Testis (tissue), 3 donors: ENCODE measurements around the gene MEPCE. TPM values are rescaled to one million over a fixed set of nuclear protein-coding genes. Genes with fewer than 3 reads are reported as not detected.

ENCODE experiments used
- DNase-seq: peaks from one replicate; pipeline ENCODE4 v3.0.0-alpha.2; 2019
- H3K27ac ChIP-seq, 2 donors: fragments of 200-600 bp; sonication (generic); one replicate each; pipeline ENCODE4 v1.5.1; 2019
- H3K27me3 ChIP-seq: fragments of 200-600 bp; sonication (generic); one replicate; pipeline ENCODE4 v1.5.1; 2019
- H3K36me3 ChIP-seq: fragments of 200-600 bp; sonication (generic); one replicate; pipeline ENCODE4 v1.5.1; 2017; ENCODE audit warnings: low read depth; ENCODE audit errors: missing control alignments
- H3K4me1 ChIP-seq: fragments of 200-600 bp; sonication (generic); one replicate; pipeline ENCODE4 v1.5.1; 2019
- H3K4me3 ChIP-seq, 2 donors: fragments of 200-600 bp; sonication (generic); one replicate each; pipeline ENCODE4 v1.5.1; 2017 to 2019
- H3K9me3 ChIP-seq: fragments of 200-600 bp; sonication (generic); one replicate; pipeline ENCODE4 v1.5.1; 2017
- CTCF ChIP-seq, 3 experiments: fragments of 450-650 bp in 2 of 3; fragments of 200-600 bp in 1 of 3; sonication (generic) in 1 of 3; IDR thresholded peaks; one replicate each; pipeline ENCODE4 v1.5.1; 2016 to 2019; ENCODE audit warnings: antibody characterized with exemption in 3 of 3, mild to moderate bottlenecking in 2 of 3, moderate library complexity in 1 of 3
- POLR2A ChIP-seq: fragments of 450-650 bp; IDR thresholded peaks from one replicate; pipeline ENCODE4 v1.6.1; 2017; ENCODE audit warnings: antibody characterized with exemption, mild to moderate bottlenecking, moderate library complexity
- WGBS, 2 donors: methylation state at CpG; one replicate each; pipeline ENCODE4 v1.1.5; 2018; 5-methylcytosine and 5-hydroxymethylcytosine counted together
- intact Hi-C: fragments of 100-400 bp; cut with DNase I; formaldehyde crosslinking; loops from one replicate; pipeline ENCODE4 v1.15.1; 2023; ENCODE audit warnings: low total_unique reads
- polyA plus RNA-seq: library from polyadenylated mRNA; stranded (reverse); fragments of 350-450 nt; fragmentation: Illumina TruSeq; extraction: RNeasy Lipid Tissue Mini Kit (QIAGEN cat#74804); gene quantifications from one replicate; pipeline ENCODE4 v1.2.3, GENCODE V29; 2014; ENCODE audit warnings: low read depth, low replicate concordance; ENCODE audit not compliant: insufficient read depth
- total RNA-seq, 2 donors: library from RNA; depleted of rRNA; stranded (reverse); fragments of >200 nt; gene quantifications; one replicate each; pipeline ENCODE4 v1.2.3, GENCODE V29; 2016

The MEPCE gene
- total and polyA plus RNA-seq, 3 donors from 2014 or later: 74.6 to 182 (median 89.3) TPM

GRCh38 chr7:100390286-100391009, 39.2 kb upstream of the MEPCE start:
- Histone ChIP-seq H3K27ac (no peak overlapping the region), H3K27me3 (no peaks in the 10 kb centered on the region), H3K4me3 (no peak overlapping the region), H3K36me3 (no peaks in the 10 kb centered on the region), H3K9me3 (no peaks in the 10 kb centered on the region), H3K4me1 (peaks cover 17% of the 10 kb centered on the region)
- DNase-seq: no peak
- WGBS, 2 donors: 59 to 78% methylated on average over 3 of the region's 3 CpGs
- intact Hi-C loops: no loop called here
- TF ChIP-seq CTCF (IDR thresholded peaks at IDR 0.05): no peak
- no peak for TF ChIP-seq POLR2A

DNA sequence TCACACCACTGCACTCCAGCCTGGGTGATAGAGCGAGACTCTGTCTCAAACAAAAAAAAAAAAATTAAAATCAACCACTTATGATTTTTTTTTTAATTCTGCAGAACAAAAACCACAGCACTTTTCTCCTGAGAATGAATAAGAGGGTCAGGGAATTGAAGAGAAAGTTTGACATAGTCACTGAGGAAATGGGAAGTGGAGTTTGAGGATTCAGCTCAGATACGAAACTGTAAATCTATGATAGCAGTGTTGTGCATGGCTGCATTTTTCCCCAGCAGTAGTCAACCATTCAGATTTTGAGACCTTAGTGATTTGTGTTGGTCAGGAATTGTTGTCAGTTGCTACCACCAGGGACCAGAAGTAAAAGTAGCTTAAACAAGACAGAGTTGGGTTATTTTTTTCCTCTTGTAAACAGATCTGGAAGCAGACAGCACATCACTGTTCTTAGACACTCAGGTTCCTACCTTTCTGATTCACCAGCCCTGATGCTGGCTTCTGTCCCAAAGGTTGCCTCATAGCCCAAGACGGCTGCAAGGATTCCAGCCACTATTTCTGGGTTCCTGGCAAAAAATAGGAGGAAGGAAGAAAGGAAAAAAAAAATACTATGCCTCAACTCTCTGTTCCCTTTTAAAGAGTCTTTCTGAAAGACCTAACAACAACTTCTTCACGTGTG, 36.3 kb upstream of the MEPCE start:
- peaks cover 20% of the 10 kb centered on the region for H3K4me1 ChIP-seq
- no peaks in the 10 kb centered on the region for H3K9me3 ChIP-seq
- no peaks in the 10 kb centered on the region for H3K36me3 ChIP-seq
- DNase-seq: no peak
- no peak overlapping the region for H3K4me3 ChIP-seq
- intact Hi-C loops: no loop called here
- no peak overlapping the region for H3K27ac ChIP-seq
- WGBS, 2 donors: 83 to 92% methylated on average over 4 of the region's 4 CpGs
- H3K27me3 ChIP-seq: no peaks in the 10 kb centered on the region
- TF ChIP-seq POLR2A (no peak), CTCF (IDR thresholded peaks at IDR 0.05) (no peak)

DNA sequence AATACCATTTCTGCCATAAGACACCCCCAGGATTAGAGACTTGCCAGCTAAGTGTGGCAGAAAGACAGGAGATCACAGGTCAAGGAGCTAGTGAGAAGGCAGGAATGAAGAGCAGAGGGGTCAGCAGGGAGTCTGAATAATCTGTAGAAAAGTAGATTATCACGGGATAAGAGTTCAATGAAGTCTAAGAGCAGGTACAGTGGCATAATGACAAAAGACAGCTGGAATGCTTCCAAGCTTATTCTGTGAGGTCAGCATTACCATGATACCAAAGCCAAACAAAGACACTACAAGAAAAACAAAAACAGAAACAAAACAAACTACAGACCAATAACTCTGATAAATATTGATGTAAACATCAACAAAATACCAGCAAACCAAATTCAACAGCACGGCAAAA, 35.6 kb upstream of the MEPCE start:
- Histone ChIP-seq H3K9me3 (no peaks in the 10 kb centered on the region), H3K4me1 (peaks cover 28% of the 10 kb centered on the region), H3K36me3 (no peaks in the 10 kb centered on the region), H3K27me3 (no peaks in the 10 kb centered on the region), H3K4me3 (no peak overlapping the region), H3K27ac (no peak overlapping the region)
- no peak for DNase-seq
- intact Hi-C loops: no loop called here
- TF ChIP-seq POLR2A (no peak), CTCF (IDR thresholded peaks at IDR 0.05) (no peak)
- 89 to 93% methylated on average over 2 of the region's 2 CpGs for WGBS, 2 donors

- intact Hi-C loops: no loop called here
- whole genome bisulfite sequencing, 2 donors: 65 to 73% methylated on average over 9 of the region's 9 CpGs
Observed at GRCh38 chr7:100396421-100396982, 33.1 kb upstream of the MEPCE start.

More at GRCh38 chr7:100396421-100396982, 33.1 kb upstream of the MEPCE start:
- no peak for DNase-seq
- Histone ChIP-seq H3K27me3 (no peaks in the 10 kb centered on the region), H3K36me3 (no peaks in the 10 kb centered on the region), H3K4me3 (no peak overlapping the region), H3K9me3 (no peaks in the 10 kb centered on the region), H3K4me1 (peaks cover 34% of the 10 kb centered on the region), H3K27ac (no peak overlapping the region)
- no peak for TF ChIP-seq CTCF (IDR thresholded peaks at IDR 0.05)
- TF ChIP-seq POLR2A: no peak
